Esophagus squamous epithelium (tissue), 5 donors: ENCODE measurements around the gene APBB1IP. TPM values are rescaled to one million over a fixed set of nuclear protein-coding genes. Genes with fewer than 3 reads are reported as not detected.

Experiments used
- DNase-seq: peaks from one replicate; lab custom pipeline; 2025; lab: John Stamatoyannopoulos, UW
- H3K27ac ChIP-seq, 4 donors: fragments of 200-600 bp; sonication (generic); one replicate each; pipeline ENCODE4 v1.5.1; 2016 to 2019; ENCODE audit warnings: mild to moderate bottlenecking in 1 of 4
- H3K27me3 ChIP-seq, 4 donors: fragments of 200-600 bp; sonication (generic); 1 replicate in 3 of 4; 2 replicates in 1 of 4; pipeline versions ENCODE4 v1.5.1 to v1.6.0; 2017 to 2021; ENCODE audit warnings: antibody characterized with exemption in 1 of 4
- H3K36me3 ChIP-seq, 3 donors: fragments of 200-600 bp; sonication (generic); one replicate each; pipeline ENCODE4 v1.5.1; 2016 to 2019
- H3K4me1 ChIP-seq, 3 donors: fragments of 200-600 bp; sonication (generic); one replicate each; pipeline ENCODE4 v1.5.1; 2017 to 2019
- H3K4me3 ChIP-seq, 4 donors: fragments of 200-600 bp; sonication (generic); 1 replicate in 3 of 4; 2 replicates in 1 of 4; pipeline ENCODE4 v1.5.1; 2016 to 2019; ENCODE audit warnings: mild to moderate bottlenecking in 2 of 4, moderate library complexity in 1 of 4
- H3K9me3 ChIP-seq, 3 donors: fragments of 200-600 bp; sonication (generic); one replicate each; pipeline ENCODE4 v1.5.1; 2016 to 2019
- CTCF ChIP-seq, 6 experiments: fragments of 450-650 bp in 4 of 6; fragments of 200-600 bp in 2 of 6; sonication (generic) in 2 of 6; IDR thresholded peaks; one replicate each; pipeline ENCODE4 v1.5.1; 2016 to 2019; ENCODE audit warnings: antibody characterized with exemption in 6 of 6, mild to moderate bottlenecking in 4 of 6, moderate library complexity in 4 of 6
- POLR2A ChIP-seq, 4 donors: fragments of 450-650 bp; IDR thresholded peaks; one replicate each; pipeline ENCODE4 v1.6.1; 2017; ENCODE audit warnings: antibody characterized with exemption in 4 of 4, mild to moderate bottlenecking in 4 of 4, moderate library complexity in 3 of 4
- WGBS, 2 donors: methylation state at CpG; one replicate each; pipeline ENCODE4 v1.1.5; 2018; 5-methylcytosine and 5-hydroxymethylcytosine counted together
- intact Hi-C: fragments of 100-400 bp; cut with DNase I; formaldehyde crosslinking; loops from one replicate; pipeline ENCODE4 v1.15.0; 2022
- total RNA-seq, 4 donors: library from RNA; depleted of rRNA; stranded (reverse); fragments of >200 nt; gene quantifications; one replicate each; pipeline ENCODE4 v1.1.0, GENCODE V29; 2016
- donor health status: DM: yes; HTN: yes; CAD: no.

Gene APBB1IP
- total RNA-seq, 4 donors from 2014 or later: 0.45 to 5.5 (median 1.7) TPM

- Histone ChIP-seq H3K27me3 (no peaks in the 10 kb centered on the region), H3K27ac (no peak overlapping the region), H3K4me1 (no peaks in the 10 kb centered on the region), H3K9me3 (peaks cover 0 to 23% (median 0%) of the 10 kb centered on the region in 3 donors), H3K4me3 (no peak overlapping the region), H3K36me3 (peaks cover 0 to 20% (median 0%) of the 10 kb centered on the region in 3 donors)
- 38% methylated on average over 10 to 11 of the region's 11 CpGs for WGBS, 2 donors
- intact Hi-C loops: no loop called here
- TF ChIP-seq POLR2A (IDR thresholded peaks at IDR 0.05) (no peak), CTCF (IDR thresholded peaks at IDR 0.05) (no peak)
- DNase-seq: no peak
These were observed 78.5 kb downstream of the APBB1IP start for GRCh38 chr10:26516540-26517101.

- no peak for DNase-seq
- intact Hi-C loops: no loop called here
- Histone ChIP-seq H3K9me3 (peaks cover 0 to 22% (median 0%) of the 10 kb centered on the region in 3 donors), H3K27ac (no peak overlapping the region), H3K4me1 (no peaks in the 10 kb centered on the region), H3K4me3 (no peak overlapping the region), H3K36me3 (peaks cover 0 to 15% (median 0%) of the 10 kb centered on the region in 3 donors), H3K27me3 (no peaks in the 10 kb centered on the region)
- TF ChIP-seq POLR2A (IDR thresholded peaks at IDR 0.05) (no peak), CTCF (IDR thresholded peaks at IDR 0.05) (no peak)
- WGBS, 2 donors: 51 to 59% methylated on average over 9 of the region's 9 CpGs
These were observed 79.2 kb downstream of the APBB1IP start for GRCh38 chr10:26517141-26517867.

- Histone ChIP-seq H3K4me3 (no peak overlapping the region), H3K27ac (no peak overlapping the region), H3K4me1 (no peaks in the 10 kb centered on the region), H3K27me3 (no peaks in the 10 kb centered on the region), H3K36me3 (no peaks in the 10 kb centered on the region), H3K9me3 (peaks cover 0 to 5% (median 0%) of the 10 kb centered on the region in 3 donors)
- no peak for TF ChIP-seq CTCF (IDR thresholded peaks at IDR 0.05)
- no peak for TF ChIP-seq POLR2A (IDR thresholded peaks at IDR 0.05)
- intact Hi-C loops: no loop called here
- DNase-seq: no peak
- 67 to 70% methylated on average over 1 of the region's 1 CpG for WGBS, 2 donors
These were observed 81.7 kb downstream of the APBB1IP start for GRCh38 chr10:26519803-26520202.

- Histone ChIP-seq H3K4me3 (no peak overlapping the region), H3K4me1 (no peaks in the 10 kb centered on the region), H3K27me3 (no peaks in the 10 kb centered on the region), H3K27ac (no peak overlapping the region), H3K9me3 (peaks cover 0 to 5% (median 0%) of the 10 kb centered on the region in 3 donors), H3K36me3 (no peaks in the 10 kb centered on the region)
- DNase-seq: no peak
- intact Hi-C loops: no loop called here
- WGBS, 2 donors: 61 to 67% methylated on average over 1 of the region's 1 CpG
- TF ChIP-seq CTCF (IDR thresholded peaks at IDR 0.05) (no peak), POLR2A (IDR thresholded peaks at IDR 0.05) (no peak)
These were observed 82.4 kb downstream of the APBB1IP start for GRCh38 chr10:26520575-26520974.

GRCh38 chr10:26524161-26524896 lies 86.2 kb downstream of the APBB1IP start:
- no peak overlapping the region for H3K4me3 ChIP-seq
- H3K36me3 ChIP-seq: no peaks in the 10 kb centered on the region
- WGBS, 2 donors: 30 to 43% methylated on average over 6 of the region's 6 CpGs
- H3K4me1 ChIP-seq: no peaks in the 10 kb centered on the region
- no peak for DNase-seq
- H3K27me3 ChIP-seq: no peaks in the 10 kb centered on the region
- H3K27ac ChIP-seq: no peak overlapping the region
- no peak for TF ChIP-seq POLR2A (IDR thresholded peaks at IDR 0.05)
- no peak for TF ChIP-seq CTCF (IDR thresholded peaks at IDR 0.05)
- peaks cover 0 to 5% (median 0%) of the 10 kb centered on the region in 3 donors for H3K9me3 ChIP-seq
- intact Hi-C loops: no loop called here
